Suprapubic skin (tissue), 4 donors: ENCODE measurements around the gene SBNO2. TPM values are rescaled to one million over a fixed set of nuclear protein-coding genes. Genes with fewer than 3 reads are reported as not detected.
A peak's percentile ranks its signal among the peaks of the same experiment; 100 is the strongest.

Experiments used
- DNase-seq, 2 donors: peaks; one replicate each; pipeline ENCODE4 v3.0.0-alpha.2; 2019; ENCODE audit warnings: low spot score in 2 of 2
- H3K27ac ChIP-seq: fragments of 200-600 bp; sonication (generic); one replicate; pipeline ENCODE4 v1.5.1; 2019
- H3K27me3 ChIP-seq: fragments of 200-600 bp; sonication (generic); one replicate; pipeline ENCODE4 v1.5.1; 2019
- H3K36me3 ChIP-seq: fragments of 200-600 bp; sonication (generic); one replicate; pipeline ENCODE4 v1.5.1; 2019
- H3K4me1 ChIP-seq: fragments of 200-600 bp; sonication (generic); one replicate; pipeline ENCODE4 v1.5.1; 2019
- H3K4me3 ChIP-seq: fragments of 200-600 bp; sonication (generic); one replicate; pipeline ENCODE4 v1.5.1; 2019; ENCODE audit warnings: mild to moderate bottlenecking
- H3K9me3 ChIP-seq: fragments of 200-600 bp; sonication (generic); one replicate; pipeline ENCODE4 v1.5.1; 2019
- EP300 ChIP-seq: sonication (generic); formaldehyde crosslinking; IDR thresholded peaks from one replicate; pipeline ENCODE4 v1.6.1; 2017; ENCODE audit warnings: antibody characterized with exemption
- POLR2A ChIP-seq, 2 donors: fragments of 450-650 bp; IDR thresholded peaks; one replicate each; pipeline ENCODE4 v1.6.1; 2017; ENCODE audit warnings: antibody characterized with exemption in 2 of 2, mild to moderate bottlenecking in 2 of 2, moderate library complexity in 2 of 2
- POLR2AphosphoS5 ChIP-seq, 3 donors: sonication (generic); formaldehyde crosslinking; IDR thresholded peaks; one replicate each; pipeline ENCODE4 v1.6.1; 2017; ENCODE audit warnings: antibody characterized with exemption in 3 of 3
- WGBS: methylation state at CpG from one replicate; pipeline ENCODE4 v1.1.5; 2018; 5-methylcytosine and 5-hydroxymethylcytosine counted together
- total RNA-seq, 4 donors: library from RNA; depleted of rRNA; stranded (reverse); fragments of >200 nt; gene quantifications; one replicate each; pipeline ENCODE4 v1.1.0, GENCODE V29; 2016
- TF ChIP-seq, protein P1 (sequence below), 2 donors: fragments of 200-600 bp in 1 of 2; fragments of 450-650 bp in 1 of 2; sonication (generic) in 1 of 2; IDR thresholded peaks; one replicate each; pipeline ENCODE4 v1.5.1; 2016 to 2019; ENCODE audit warnings: antibody characterized with exemption in 2 of 2, mild to moderate bottlenecking in 1 of 2, moderate library complexity in 1 of 2

The SBNO2 gene, protein sequence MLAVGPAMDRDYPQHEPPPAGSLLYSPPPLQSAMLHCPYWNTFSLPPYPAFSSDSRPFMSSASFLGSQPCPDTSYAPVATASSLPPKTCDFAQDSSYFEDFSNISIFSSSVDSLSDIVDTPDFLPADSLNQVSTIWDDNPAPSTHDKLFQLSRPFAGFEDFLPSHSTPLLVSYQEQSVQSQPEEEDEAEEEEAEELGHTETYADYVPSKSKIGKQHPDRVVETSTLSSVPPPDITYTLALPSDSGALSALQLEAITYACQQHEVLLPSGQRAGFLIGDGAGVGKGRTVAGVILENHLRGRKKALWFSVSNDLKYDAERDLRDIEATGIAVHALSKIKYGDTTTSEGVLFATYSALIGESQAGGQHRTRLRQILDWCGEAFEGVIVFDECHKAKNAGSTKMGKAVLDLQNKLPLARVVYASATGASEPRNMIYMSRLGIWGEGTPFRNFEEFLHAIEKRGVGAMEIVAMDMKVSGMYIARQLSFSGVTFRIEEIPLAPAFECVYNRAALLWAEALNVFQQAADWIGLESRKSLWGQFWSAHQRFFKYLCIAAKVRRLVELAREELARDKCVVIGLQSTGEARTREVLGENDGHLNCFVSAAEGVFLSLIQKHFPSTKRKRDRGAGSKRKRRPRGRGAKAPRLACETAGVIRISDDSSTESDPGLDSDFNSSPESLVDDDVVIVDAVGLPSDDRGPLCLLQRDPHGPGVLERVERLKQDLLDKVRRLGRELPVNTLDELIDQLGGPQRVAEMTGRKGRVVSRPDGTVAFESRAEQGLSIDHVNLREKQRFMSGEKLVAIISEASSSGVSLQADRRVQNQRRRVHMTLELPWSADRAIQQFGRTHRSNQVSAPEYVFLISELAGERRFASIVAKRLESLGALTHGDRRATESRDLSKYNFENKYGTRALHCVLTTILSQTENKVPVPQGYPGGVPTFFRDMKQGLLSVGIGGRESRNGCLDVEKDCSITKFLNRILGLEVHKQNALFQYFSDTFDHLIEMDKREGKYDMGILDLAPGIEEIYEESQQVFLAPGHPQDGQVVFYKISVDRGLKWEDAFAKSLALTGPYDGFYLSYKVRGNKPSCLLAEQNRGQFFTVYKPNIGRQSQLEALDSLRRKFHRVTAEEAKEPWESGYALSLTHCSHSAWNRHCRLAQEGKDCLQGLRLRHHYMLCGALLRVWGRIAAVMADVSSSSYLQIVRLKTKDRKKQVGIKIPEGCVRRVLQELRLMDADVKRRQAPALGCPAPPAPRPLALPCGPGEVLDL (N-terminal part only)
- 10 to 100 TPM; 36.7 to 58.9 (median 45.5) TPM for total RNA-seq

GRCh38 chr19:1173845-1174809, at the start of gene SBNO2:
SBNO2 (minus strand) TSS chr19:1174268; CDS start chr19:1154276, 19,992 bp downstream.
- Histone ChIP-seq H3K4me3 (peak within 1 kb of the TSS; percentile 91), H3K27me3 (no peaks in the 10 kb centered on the region), H3K27ac (peak within 1 kb of the TSS; percentile 98), H3K36me3 (no peaks in the 10 kb centered on the region), H3K9me3 (no peaks in the 10 kb centered on the region), H3K4me1 (peaks cover 63% of the 10 kb centered on the region)
- 27% methylated on average over 30 of the region's 84 CpGs for WGBS
- peak; percentile 92 to 93 for DNase-seq
- TF ChIP-seq POLR2AphosphoS5 (IDR thresholded peaks at IDR 0.05) = no peak
- TF ChIP-seq EP300 = no peak
- TF ChIP-seq, protein P1, sequence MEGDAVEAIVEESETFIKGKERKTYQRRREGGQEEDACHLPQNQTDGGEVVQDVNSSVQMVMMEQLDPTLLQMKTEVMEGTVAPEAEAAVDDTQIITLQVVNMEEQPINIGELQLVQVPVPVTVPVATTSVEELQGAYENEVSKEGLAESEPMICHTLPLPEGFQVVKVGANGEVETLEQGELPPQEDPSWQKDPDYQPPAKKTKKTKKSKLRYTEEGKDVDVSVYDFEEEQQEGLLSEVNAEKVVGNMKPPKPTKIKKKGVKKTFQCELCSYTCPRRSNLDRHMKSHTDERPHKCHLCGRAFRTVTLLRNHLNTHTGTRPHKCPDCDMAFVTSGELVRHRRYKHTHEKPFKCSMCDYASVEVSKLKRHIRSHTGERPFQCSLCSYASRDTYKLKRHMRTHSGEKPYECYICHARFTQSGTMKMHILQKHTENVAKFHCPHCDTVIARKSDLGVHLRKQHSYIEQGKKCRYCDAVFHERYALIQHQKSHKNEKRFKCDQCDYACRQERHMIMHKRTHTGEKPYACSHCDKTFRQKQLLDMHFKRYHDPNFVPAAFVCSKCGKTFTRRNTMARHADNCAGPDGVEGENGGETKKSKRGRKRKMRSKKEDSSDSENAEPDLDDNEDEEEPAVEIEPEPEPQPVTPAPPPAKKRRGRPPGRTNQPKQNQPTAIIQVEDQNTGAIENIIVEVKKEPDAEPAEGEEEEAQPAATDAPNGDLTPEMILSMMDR (IDR thresholded peaks at IDR 0.05) = no peak
- TF ChIP-seq POLR2A (IDR thresholded peaks at IDR 0.05) = peak in 1 of 2 donors; percentile 64

GRCh38 chr19:1223018-1223855, 49.2 kb upstream of the SBNO2 start:
- DNase-seq = no peak
- Histone ChIP-seq H3K27me3 (no peaks in the 10 kb centered on the region), H3K36me3 (peaks cover 83% of the 10 kb centered on the region), H3K4me1 (peaks cover 4% of the 10 kb centered on the region), H3K27ac (no peak overlapping the region), H3K9me3 (no peaks in the 10 kb centered on the region), H3K4me3 (no peak overlapping the region)
- TF ChIP-seq, protein P1 (IDR thresholded peaks at IDR 0.05) = no peak
- TF ChIP-seq EP300 (no peak), POLR2A (IDR thresholded peaks at IDR 0.05) (no peak), POLR2AphosphoS5 (IDR thresholded peaks at IDR 0.05) (no peak)
- WGBS = 95% methylated on average over 11 of the region's 48 CpGs

- WGBS = 84% methylated on average over 4 of the region's 14 CpGs
- Histone ChIP-seq H3K36me3 (peaks cover 74% of the 10 kb centered on the region), H3K4me1 (peaks cover 10% of the 10 kb centered on the region)
These were observed 48.3 kb upstream of the SBNO2 start for GRCh38 chr19:1222394-1222793.

More at GRCh38 chr19:1222394-1222793, 48.3 kb upstream of the SBNO2 start:
- no peak overlapping the region for H3K27ac ChIP-seq
- H3K4me3 ChIP-seq = no peak overlapping the region
- H3K9me3 ChIP-seq = no peaks in the 10 kb centered on the region
- TF ChIP-seq POLR2AphosphoS5 (IDR thresholded peaks at IDR 0.05) (no peak), POLR2A (IDR thresholded peaks at IDR 0.05) (no peak), EP300 (no peak)
- TF ChIP-seq, protein P1 (IDR thresholded peaks at IDR 0.05) = no peak
- no peak for DNase-seq
- H3K27me3 ChIP-seq = no peaks in the 10 kb centered on the region
